H1 (cell line): ENCODE measurements around the gene ECEL1. TPM values are rescaled to one million over a fixed set of nuclear protein-coding genes. Genes with fewer than 3 reads are reported as not detected.

ENCODE experiments used
- CTCF ChIA-PET: fragments of 300-600 bp; sonication (Branson Sonifier 250); formaldehyde crosslinking; loops from one replicate; lab custom pipeline; 2021; ENCODE audit not compliant: partially characterized antibody; lab: Charles Lee
- POLR2A ChIA-PET: fragments of 300-600 bp; sonication (Branson Sonifier 250); formaldehyde crosslinking; loops from one replicate; lab custom pipeline; 2021; ENCODE audit warnings: inconsistent platforms; ENCODE audit not compliant: partially characterized antibody; lab: Charles Lee
- DNase-seq, 2 experiments: peaks; one replicate each; pipeline versions ENCODE4 v3.0.0 to v3.0.0-alpha.2; 2010 to 2022; ENCODE audit warnings: low spot score in 2 of 2, low read depth in 1 of 2, mixed read lengths in 1 of 2
- FAIRE-seq: peaks from 2 replicates; lab custom pipeline; 2011; peaks lifted over from hg19 to GRCh38; lab: Jason Lieb, UNC
- H2AFZ ChIP-seq: 2 replicates; pipeline ENCODE4 v1.8.1; 2012; ENCODE audit warnings: low read length, inconsistent platforms
- H2AK5ac ChIP-seq: 2 replicates; pipeline ENCODE4 v1.6.1; 2013; ENCODE audit warnings: low read depth, low read length
- H2BK120ac ChIP-seq: replicated peaks from 2 replicates; pipeline ENCODE3; 2013; ENCODE audit warnings: low read depth, low read length, inconsistent platforms
- H2BK12ac ChIP-seq: 2 replicates; pipeline ENCODE4 v1.6.1; 2013; ENCODE audit warnings: low read depth, low read length
- H2BK15ac ChIP-seq: 2 replicates; pipeline ENCODE4 v1.6.1; 2013; ENCODE audit warnings: low read length
- H2BK20ac ChIP-seq: 2 replicates; pipeline ENCODE4 v1.6.1; 2013; ENCODE audit warnings: low read length
- H2BK5ac ChIP-seq: 2 replicates; pipeline ENCODE4 v1.6.1; 2013; ENCODE audit warnings: low read depth, low read length
- H3K14ac ChIP-seq: 2 replicates; pipeline ENCODE4 v1.6.1; 2013; ENCODE audit warnings: inconsistent platforms; ENCODE audit not compliant: insufficient read length
- H3K18ac ChIP-seq: 2 replicates; pipeline ENCODE4 v1.6.1; 2013; ENCODE audit warnings: low read length; ENCODE audit errors: extremely low read depth
- H3K23ac ChIP-seq: 2 replicates; pipeline ENCODE4 v1.6.1; 2013; ENCODE audit warnings: inconsistent platforms; ENCODE audit not compliant: insufficient read length
- H3K23me2 ChIP-seq: 2 replicates; pipeline ENCODE4 v1.6.1; 2013; ENCODE audit warnings: low read depth, low read length
- H3K27ac ChIP-seq: 2 replicates; pipeline ENCODE4 v1.6.1; 2011; ENCODE audit warnings: low read depth, low read length, inconsistent platforms
- H3K27me3 ChIP-seq, 4 experiments: replicated peaks in 1 of 4; 1 replicate in 1 of 4; 2 replicates in 3 of 4; pipeline versions ENCODE4 v1.6.1 to v1.8.1; 2011 to 2013; ENCODE audit warnings: low read length in 3 of 4, mild to moderate bottlenecking in 3 of 4, inconsistent platforms in 2 of 4, mixed read lengths in 2 of 4, moderate library complexity in 1 of 4; ENCODE audit not compliant: control insufficient read depth in 3 of 4, insufficient read depth in 3 of 4; ENCODE audit errors: extremely low read depth in 1 of 4
- H3K36me3 ChIP-seq, 4 experiments: 2 replicates each; pipeline versions ENCODE4 v1.6.1 to v1.8.1; 2011 to 2013; ENCODE audit warnings: mild to moderate bottlenecking in 4 of 4, low read length in 3 of 4, moderate library complexity in 2 of 4, control low read depth in 1 of 4, inconsistent platforms in 1 of 4; ENCODE audit not compliant: insufficient read depth in 4 of 4, control insufficient read depth in 2 of 4
- H3K4ac ChIP-seq: replicated peaks from 2 replicates; pipeline ENCODE3; 2013; ENCODE audit warnings: low read length, low read depth, mixed read lengths, inconsistent platforms; ENCODE audit not compliant: insufficient read length
- H3K4me1 ChIP-seq, 4 experiments: replicated peaks in 1 of 4; 1 replicate in 1 of 4; 2 replicates in 3 of 4; pipeline versions ENCODE4 v1.6.1 to v1.8.1; 2011 to 2013; ENCODE audit warnings: low read length in 3 of 4, inconsistent platforms in 2 of 4, mixed read lengths in 1 of 4; ENCODE audit not compliant: insufficient read depth in 4 of 4, control insufficient read depth in 3 of 4
- H3K4me2 ChIP-seq, 2 experiments: 2 replicates each; pipeline versions ENCODE4 v1.6.1 to v1.8.1; 2011 to 2013; ENCODE audit warnings: low read depth in 2 of 2, low read length in 2 of 2, control low read depth in 1 of 2, inconsistent platforms in 1 of 2, mild to moderate bottlenecking in 1 of 2; ENCODE audit not compliant: insufficient read depth in 1 of 2
- H3K4me3 ChIP-seq, 4 experiments: fragments of 200-600, 300-600 bp in 1 of 4; sonication (generic), shearing (Covaris generic), sonication (Bioruptor Twin) in 1 of 4; 2 replicates each; pipeline versions ENCODE4 v1.5.1 to v1.8.1; 2011 to 2016; ENCODE audit warnings: low read length in 4 of 4, low read depth in 3 of 4, control low read depth in 2 of 4, inconsistent platforms in 2 of 4, mild to moderate bottlenecking in 2 of 4, mixed read lengths in 1 of 4, moderate library complexity in 1 of 4; ENCODE audit not compliant: insufficient read depth in 2 of 4; ENCODE audit errors: extremely low read depth in 1 of 4
- H3K56ac ChIP-seq: replicated peaks from 2 replicates; pipeline ENCODE3; 2013; ENCODE audit warnings: low read depth, mild to moderate bottlenecking, mixed read lengths, low read length, inconsistent platforms; ENCODE audit not compliant: insufficient read length
- H3K79me1 ChIP-seq: 2 replicates; pipeline ENCODE4 v1.6.1; 2013; ENCODE audit warnings: low read depth, low read length, control low read depth
- H3K79me2 ChIP-seq, 2 experiments: 2 replicates each; pipeline versions ENCODE4 v1.6.1 to v1.8.1; 2012 to 2013; ENCODE audit warnings: low read length in 2 of 2, mild to moderate bottlenecking in 2 of 2, inconsistent platforms in 1 of 2; ENCODE audit not compliant: insufficient read depth in 2 of 2, control insufficient read depth in 1 of 2
- H3K9ac ChIP-seq, 4 experiments: replicated peaks in 1 of 4; 1 replicate in 1 of 4; 2 replicates in 3 of 4; pipeline versions ENCODE4 v1.6.1 to v1.8.1; 2011 to 2013; ENCODE audit warnings: low read depth in 3 of 4, low read length in 3 of 4, control low read depth in 2 of 4, mild to moderate bottlenecking in 2 of 4, moderate library complexity in 2 of 4, inconsistent platforms in 1 of 4; ENCODE audit errors: extremely low read depth in 1 of 4
- H3K9me3 ChIP-seq, 2 experiments: 2 replicates each; pipeline versions ENCODE4 v1.6.1 to v1.8.1; 2012 to 2013; ENCODE audit warnings: mild to moderate bottlenecking in 2 of 2, moderate library complexity in 2 of 2, control low read depth in 1 of 2, inconsistent platforms in 1 of 2, low read depth in 1 of 2, low read length in 1 of 2, mixed read lengths in 1 of 2; ENCODE audit not compliant: insufficient read depth in 2 of 2
- H4K20me1 ChIP-seq, 2 experiments: replicated peaks in 1 of 2; 2 replicates each; pipeline versions ENCODE3 to v1.8.1; 2011 to 2013; ENCODE audit warnings: inconsistent platforms in 2 of 2, low read length in 2 of 2, mild to moderate bottlenecking in 1 of 2; ENCODE audit not compliant: insufficient read depth in 2 of 2, control insufficient read depth in 1 of 2
- H4K5ac ChIP-seq: 2 replicates; pipeline ENCODE4 v1.6.1; 2013; ENCODE audit warnings: low read length, low read depth, mixed read lengths, inconsistent platforms; ENCODE audit not compliant: insufficient read length
- H4K8ac ChIP-seq: 2 replicates; pipeline ENCODE4 v1.8.0; 2013; ENCODE audit warnings: mild to moderate bottlenecking, moderate library complexity, low read length, inconsistent platforms; ENCODE audit not compliant: insufficient read depth; ENCODE audit errors: extremely low read depth
- H4K91ac ChIP-seq: replicated peaks from 2 replicates; pipeline ENCODE3; 2013; ENCODE audit warnings: low read length, mixed read lengths, inconsistent platforms; ENCODE audit not compliant: insufficient read length
- WGBS, 2 experiments: shearing (Covaris generic) in 1 of 2; methylation state at CpG; one replicate each; pipeline versions ENCODE4 v1.1.6 to v1.1.7; 2013 to 2015; ENCODE audit warnings: low lambda C conversion rate in 2 of 2, mixed read lengths in 2 of 2, inconsistent platforms in 1 of 2, low coverage in 1 of 2, missing lambda C conversion rate in 1 of 2; ENCODE audit not compliant: insufficient replicate concordance in 2 of 2, insufficient coverage in 1 of 2, insufficient read length in 1 of 2; ENCODE audit errors: extremely low coverage in 1 of 2, missing lambda C conversion rate in 1 of 2; 5-methylcytosine and 5-hydroxymethylcytosine counted together
- polyA plus RNA-seq, 7 experiments: library from polyadenylated mRNA; depleted of rRNA in 3 of 7; stranded (reverse) in 5 of 7; unstranded in 2 of 7; fragments of >200 nt in 5 of 7; fragments of 200-250 nt in 2 of 7; gene quantifications; 1 replicate in 5 of 7; 2 replicates in 1 of 7; 4 replicates in 1 of 7; pipeline versions ENCODE4 v1.2.1 to v1.2.3, GENCODE V29; 2011 to 2013; ENCODE audit warnings: missing spikeins in 2 of 7, mixed read lengths in 2 of 7
- total RNA-seq: library from RNA; stranded (reverse); fragmentation: NEBNext Ultra II Directional; extraction: Animal tissue kit (Norgen Biotek cat#: 25700); gene quantifications from 2 replicates; pipeline ENCODE4 v1.2.1, GENCODE V29; 2021
- TF ChIP-seq, protein P1 (sequence below): IDR thresholded peaks from 2 replicates; pipeline ENCODE4 v1.6.1; 2011; ENCODE audit warnings: low read depth, mild to moderate bottlenecking, low read length; ENCODE audit not compliant: insufficient read depth

Gene ECEL1
- total and polyA plus RNA-seq, 2 of the 8 experiments (the other 6 are each of a cell fraction or from before 2014, with no cell fraction given) = 7.7 to 20.2 TPM

DNA sequence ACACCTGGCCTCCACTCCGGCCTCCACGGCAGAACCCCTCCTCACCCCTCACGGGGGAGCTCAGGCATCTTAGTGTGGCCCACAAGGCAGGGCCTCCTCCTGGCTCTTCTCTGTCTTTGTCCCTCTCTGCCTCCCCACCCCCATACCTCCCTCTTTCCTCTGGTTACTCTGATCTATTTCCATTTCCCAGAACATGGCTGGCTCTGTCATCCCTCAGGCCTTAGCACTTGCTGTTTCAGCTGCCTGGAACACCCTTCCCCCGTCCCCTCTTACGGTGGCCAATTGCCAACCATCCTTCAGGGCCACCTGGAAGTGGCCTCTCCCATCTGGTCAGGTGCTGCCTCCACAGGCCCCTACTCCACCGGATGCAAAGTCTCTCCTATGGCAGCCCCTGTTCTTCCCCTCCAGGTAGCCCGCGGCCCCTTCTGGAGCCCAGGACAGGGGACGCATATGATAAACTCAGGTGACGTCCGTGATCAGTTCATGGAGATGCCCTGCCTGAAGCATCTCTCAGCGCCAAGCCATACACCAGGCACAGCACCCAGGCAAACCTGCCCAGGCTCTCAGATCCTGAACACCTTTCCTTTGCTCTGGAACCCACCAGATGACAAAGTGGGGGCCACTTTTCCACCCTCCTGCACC, 3.6 kb upstream of the ECEL1 start:
- no peak for FAIRE-seq
- no peaks in the 10 kb centered on the region for H3K79me1 ChIP-seq
- no peak overlapping the region for H3K23ac ChIP-seq
- H2BK15ac ChIP-seq = no peak overlapping the region
- no peak overlapping the region for H3K56ac ChIP-seq
- POLR2A ChIA-PET = interaction anchor here (1.2 to 1.3 kb wide), 2 partner anchors 20 to 32 kb away, joined by 3 to 4 read pairs; no protein-coding TSS in a partner anchor
- H3K4me1 ChIP-seq = peaks cover 0 to 34% (median 20%) of the 10 kb centered on the region in 4 experiments; a peak in 6 of 7 replicates
- H2AFZ ChIP-seq = no peak overlapping the region
- CTCF ChIA-PET = interaction anchor here (0.7 to 3.6 kb wide), 4 partner anchors 10 to 479 kb away, joined by 3 to 32 read pairs (median 8); partner anchors contain the start of gene PRSS56
- 91% methylated on average over 12 of the region's 12 CpGs; no CpG with 5 or more reads in 1 of the 2 experiments for WGBS, 2 experiments
- no peak overlapping the region for H2BK5ac ChIP-seq
- no peak overlapping the region for H2AK5ac ChIP-seq
- H2BK120ac ChIP-seq = no peak overlapping the region
- TF ChIP-seq, protein P1, sequence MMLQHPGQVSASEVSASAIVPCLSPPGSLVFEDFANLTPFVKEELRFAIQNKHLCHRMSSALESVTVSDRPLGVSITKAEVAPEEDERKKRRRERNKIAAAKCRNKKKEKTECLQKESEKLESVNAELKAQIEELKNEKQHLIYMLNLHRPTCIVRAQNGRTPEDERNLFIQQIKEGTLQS = no peak
- TF ChIP-seq, all 59 proteins: peak for 0
- H3K14ac ChIP-seq = no peak overlapping the region
- peak overlapping the region; percentile 7; the same call in 1 of the 2 replicates for H3K18ac ChIP-seq
- peaks cover 5% of the 10 kb centered on the region; the same call in 1 of the 2 replicates for H3K23me2 ChIP-seq
- no peak overlapping the region for H4K8ac ChIP-seq
- no peak overlapping the region; a peak in 1 of 4 replicates for H3K4me2 ChIP-seq
- peak overlapping the region; percentile 19 for H4K91ac ChIP-seq
- no peak overlapping the region for H3K27ac ChIP-seq
- no peak overlapping the region for H2BK12ac ChIP-seq
- H4K5ac ChIP-seq = no peak overlapping the region
- H3K36me3 ChIP-seq = peaks cover 0 to 4% (median 0%) of the 10 kb centered on the region in 4 experiments; a peak in 1 of 8 replicates
- no peaks in the 10 kb centered on the region for H3K79me2 ChIP-seq
- H3K9ac ChIP-seq = no peak overlapping the region
- H3K9me3 ChIP-seq = no peaks in the 10 kb centered on the region; a peak in 1 of 4 replicates
- no peak overlapping the region for H3K4me3 ChIP-seq
- no peak overlapping the region for H3K4ac ChIP-seq
- H3K27me3 ChIP-seq = peaks cover 12 to 32% (median 25%) of the 10 kb centered on the region in 4 experiments; a peak in 6 of 7 replicates
- DNase-seq = no peak
- no peak overlapping the region for H2BK20ac ChIP-seq
- H4K20me1 ChIP-seq = peaks cover 0 to 1% of the 10 kb centered on the region in 2 experiments
